GM18507 (cell line): Measurements from ENCODE around the gene PERCC1.

Experiments
- DNase-seq: peaks from one replicate; pipeline ENCODE4 v3.0.0; 2011; ENCODE audit warnings: low read depth; ENCODE audit not compliant: insufficient read length; ENCODE audit errors: extremely low spot score
- FAIRE-seq: peaks from 2 replicates; lab custom pipeline; 2011; peaks lifted over from hg19 to GRCh38; lab: Jason Lieb, UNC

Gene PERCC1

DNA sequence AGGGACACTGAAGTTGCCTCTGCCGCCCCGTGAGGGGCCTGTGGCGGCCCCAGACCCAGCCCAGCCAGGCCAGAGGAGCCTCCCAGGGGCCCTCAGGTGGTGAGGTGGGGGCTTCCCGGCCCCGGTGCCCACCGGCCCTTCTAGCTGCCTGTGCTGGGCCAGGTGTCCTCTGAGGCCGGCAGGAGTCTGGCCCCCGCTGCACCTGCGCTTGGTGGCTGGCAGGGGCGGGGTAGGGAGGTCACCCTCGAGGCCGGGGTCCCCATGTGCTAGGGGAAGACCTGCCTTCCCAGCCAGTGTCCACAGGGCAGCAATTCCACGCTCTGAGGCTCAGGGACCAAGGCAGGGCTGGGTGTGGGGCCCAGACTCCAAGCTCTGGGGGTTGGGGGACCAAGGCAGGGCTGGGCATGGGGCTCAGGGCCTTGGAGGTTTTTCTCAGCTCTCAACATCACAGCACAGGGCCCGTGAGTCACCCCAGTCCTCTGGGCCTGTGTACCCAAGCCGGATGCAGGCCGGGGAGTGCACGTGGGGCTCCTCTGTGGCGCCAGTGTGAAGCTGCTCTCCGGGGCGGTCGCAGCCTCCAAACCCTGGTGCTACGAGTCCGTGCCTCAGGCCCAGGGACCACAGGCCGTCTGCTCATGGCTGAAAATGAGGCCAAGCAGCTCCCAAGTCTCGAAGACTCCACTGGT lies 14.8 kb downstream of the PERCC1 start:
- DNase-seq, result no peak
- FAIRE-seq, result no peak

DNA sequence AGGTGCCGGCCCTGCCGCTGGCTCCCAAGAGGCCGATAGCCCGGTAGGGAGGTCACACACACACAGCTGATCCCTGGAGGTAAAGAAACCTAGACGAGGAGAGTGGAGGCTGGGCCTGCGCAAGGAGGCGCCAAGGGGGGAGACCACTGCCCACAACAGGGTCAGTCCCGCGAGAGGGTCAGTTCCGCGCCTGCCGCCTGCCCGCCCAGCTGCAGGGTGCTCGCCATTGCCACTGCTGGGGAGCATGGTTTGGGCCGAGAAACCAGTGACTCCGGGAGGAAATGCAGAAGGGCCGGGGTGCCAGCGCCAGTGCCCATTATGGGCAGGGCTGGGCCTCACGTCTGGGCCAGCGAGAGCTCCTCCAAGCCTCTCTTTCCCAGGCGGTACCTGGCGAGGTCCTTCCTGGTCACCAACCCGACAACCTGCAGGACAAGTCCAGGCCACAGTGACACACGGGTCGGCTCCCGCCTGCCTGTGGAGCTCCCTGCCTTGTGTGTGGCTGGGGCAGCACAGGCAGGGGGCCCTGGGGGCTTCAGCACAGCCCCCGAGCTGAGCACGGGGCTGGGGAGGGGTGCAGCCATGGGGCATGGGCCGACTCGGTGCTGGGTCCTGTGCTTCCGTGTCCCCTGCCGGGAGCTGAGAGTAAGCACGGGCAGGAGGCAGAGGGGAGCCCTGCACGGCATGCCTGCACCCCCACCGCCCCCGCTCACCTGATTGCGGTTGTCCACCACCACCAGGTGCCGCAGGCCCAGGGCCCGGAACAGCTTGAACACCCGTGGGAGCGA lies 15.6 kb downstream of the PERCC1 start:
- DNase-seq (no peak), FAIRE-seq (no peak)

DNA sequence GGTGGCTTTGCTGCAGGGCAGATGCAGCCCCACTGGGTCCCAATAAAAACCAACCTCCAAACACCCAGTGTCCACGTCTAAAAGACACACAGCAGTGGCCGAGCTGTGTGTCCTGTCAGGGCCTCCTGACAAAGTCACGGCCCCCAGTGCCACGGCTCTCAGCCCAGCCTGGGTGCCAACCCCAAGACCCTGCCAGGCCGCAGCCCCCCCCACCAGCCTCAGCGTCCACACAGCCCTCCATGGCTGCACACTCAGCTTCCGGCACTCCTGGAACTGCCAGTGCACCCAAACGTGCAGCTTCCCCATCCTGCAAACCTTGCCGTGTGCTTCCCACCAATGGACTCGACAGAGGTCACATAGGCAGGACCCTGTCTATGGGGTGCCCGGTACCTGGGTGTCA lies 17.1 kb downstream of the PERCC1 start:
- DNase-seq (no peak), FAIRE-seq (no peak)

DNA sequence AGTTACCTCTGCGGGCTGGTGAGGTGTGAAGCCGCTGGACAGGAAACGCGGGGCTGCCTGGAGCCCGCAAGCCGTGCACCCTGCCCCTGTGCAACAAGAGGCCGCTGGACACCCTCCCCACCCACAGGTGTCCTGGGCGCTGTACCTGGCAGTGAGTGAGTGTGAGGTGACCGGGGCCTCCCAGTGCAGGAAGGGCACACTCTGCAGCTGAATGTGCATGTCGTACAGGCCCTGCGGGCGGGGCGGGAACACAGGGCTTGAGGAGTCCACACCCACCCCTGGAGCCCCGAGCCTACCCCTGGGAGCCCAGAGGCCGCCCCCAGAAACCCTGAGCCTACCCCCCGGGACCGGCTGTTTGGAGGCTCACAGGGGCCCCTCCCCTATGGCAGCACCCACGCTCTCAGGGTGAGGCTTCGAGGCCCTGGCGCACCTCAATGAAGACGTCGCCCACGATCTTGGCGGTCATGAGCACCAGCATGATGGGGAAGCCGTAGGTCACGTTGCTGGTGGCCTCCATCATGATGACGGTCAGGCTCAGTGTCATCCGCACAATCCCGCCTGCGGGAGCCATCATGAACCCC lies 17.7 kb downstream of the PERCC1 start:
- FAIRE-seq (no peak), DNase-seq (no peak)

DNA sequence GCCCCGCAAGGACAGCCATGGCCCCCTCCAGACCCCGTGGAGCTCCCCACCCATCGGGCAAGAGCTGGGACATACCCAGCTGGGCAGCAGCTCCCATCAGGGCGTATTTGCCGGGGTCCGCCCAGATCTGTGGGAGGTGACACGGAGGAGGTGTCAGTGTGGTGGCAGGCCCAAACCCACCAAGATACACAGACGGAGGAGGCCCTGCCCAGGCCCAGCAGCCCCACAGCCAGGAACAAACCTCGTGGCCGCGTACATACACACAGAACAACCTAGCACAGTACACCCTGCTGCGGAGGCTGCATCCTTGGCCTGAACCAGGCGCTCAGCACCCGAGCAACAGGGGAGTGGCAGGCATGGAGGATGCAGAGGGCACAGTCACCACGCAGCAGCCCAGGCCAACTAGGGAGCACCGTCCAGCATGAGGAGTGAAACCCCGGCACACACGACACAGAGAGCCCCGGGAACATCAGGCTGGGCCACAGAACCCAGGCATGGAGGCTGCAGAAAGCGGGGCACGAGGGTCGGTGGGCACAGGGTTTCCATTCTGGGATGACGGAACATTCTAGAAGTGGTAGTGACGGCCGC lies 18.4 kb downstream of the PERCC1 start:
- FAIRE-seq (no peak), DNase-seq (no peak)

DNA sequence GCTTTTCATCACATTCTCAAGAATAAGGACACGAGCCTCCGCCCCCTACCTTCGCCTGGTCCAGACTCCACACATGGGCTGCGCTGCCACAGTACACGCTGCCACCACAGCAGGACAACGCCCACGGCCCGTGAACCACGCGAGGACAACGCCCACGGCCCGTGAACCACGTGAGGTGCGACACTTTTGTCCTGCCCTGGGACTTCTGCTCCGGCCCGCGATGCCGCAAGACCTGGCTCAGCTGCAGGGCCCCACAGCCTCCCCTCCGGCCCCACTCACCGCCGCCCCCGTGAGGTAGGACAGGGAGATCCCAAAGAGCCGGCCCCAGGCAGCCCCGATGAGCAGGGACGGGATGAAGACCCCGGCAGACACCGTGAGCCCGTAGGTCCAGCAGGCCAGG lies 19.3 kb downstream of the PERCC1 start:
- no peak for DNase-seq
- no peak for FAIRE-seq

DNA sequence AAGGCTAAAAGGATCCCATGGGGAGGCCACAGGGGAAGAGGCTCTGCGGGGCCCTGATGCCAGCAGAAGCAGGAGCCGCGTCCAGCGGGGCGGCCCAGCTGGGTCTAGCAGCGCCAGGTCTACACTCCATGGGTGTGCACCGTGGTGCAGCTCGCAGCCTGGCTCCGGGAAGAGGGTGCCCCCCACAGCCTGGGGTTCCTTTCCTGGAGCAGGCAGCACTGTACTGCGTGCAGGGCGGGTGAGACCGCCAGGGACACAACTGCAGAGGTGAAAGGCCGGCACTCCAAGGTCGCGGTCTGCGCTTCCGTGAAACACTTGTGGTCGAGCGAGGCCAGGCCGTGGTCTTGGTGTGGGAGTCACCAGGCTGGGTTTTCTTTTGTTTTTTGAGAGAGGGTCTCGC lies 20.0 kb downstream of the PERCC1 start:
- DNase-seq, result no peak
- no peak for FAIRE-seq

DNA sequence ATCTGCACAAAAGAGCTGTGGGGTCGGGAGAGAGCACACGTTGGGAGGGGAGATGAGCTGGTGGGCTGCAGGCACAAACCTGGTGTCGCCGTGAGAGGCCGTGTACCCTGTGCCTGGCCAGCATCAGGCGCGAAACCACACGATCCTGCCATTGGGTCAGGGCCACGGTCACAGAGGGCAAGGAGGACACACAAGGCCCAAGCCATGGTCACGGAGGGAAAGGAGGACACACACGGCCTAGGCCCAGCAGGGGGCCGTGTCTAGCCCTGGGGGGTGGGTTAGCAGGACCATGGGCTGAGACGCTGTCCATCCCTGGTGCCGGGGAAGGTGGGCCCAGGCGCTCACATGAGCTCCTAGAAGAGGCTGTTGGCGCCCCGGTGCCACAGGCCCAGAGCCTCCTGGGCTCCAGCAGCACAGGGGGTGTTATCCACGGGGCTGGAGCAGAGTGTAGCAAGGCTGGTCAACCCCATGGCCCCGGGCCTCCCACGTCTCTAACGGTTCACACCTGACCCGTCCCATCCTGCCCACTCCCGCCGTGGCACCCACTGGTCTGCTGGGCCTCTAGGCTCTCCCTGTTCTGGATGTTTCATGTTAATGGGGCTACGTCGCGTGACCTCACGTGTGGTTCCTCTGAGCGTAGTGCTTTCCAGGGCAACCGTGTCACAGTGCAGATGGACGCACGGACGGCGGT lies 21.0 kb downstream of the PERCC1 start:
- FAIRE-seq (no peak), DNase-seq (no peak)

DNA sequence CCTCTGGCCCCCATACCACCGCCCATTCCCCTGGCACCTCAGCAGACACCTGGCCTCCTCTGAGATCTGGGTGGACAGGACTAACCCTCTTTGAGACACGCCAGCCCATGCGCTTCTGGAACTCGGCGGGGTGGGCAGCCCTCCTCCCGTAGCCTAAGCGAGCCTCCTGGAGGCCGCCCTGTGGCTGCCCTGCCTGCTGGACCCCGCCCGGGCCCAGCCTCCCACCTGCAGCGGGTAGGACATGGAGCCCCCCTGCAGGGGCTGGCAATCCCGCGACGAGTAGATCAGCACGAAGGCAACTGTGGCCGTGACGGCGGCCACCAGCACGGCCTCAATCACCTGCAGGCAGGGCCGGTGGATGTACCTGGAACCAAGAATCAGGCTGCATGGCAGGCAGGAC lies 21.7 kb downstream of the PERCC1 start:
- FAIRE-seq (no peak), DNase-seq (no peak)

DNA sequence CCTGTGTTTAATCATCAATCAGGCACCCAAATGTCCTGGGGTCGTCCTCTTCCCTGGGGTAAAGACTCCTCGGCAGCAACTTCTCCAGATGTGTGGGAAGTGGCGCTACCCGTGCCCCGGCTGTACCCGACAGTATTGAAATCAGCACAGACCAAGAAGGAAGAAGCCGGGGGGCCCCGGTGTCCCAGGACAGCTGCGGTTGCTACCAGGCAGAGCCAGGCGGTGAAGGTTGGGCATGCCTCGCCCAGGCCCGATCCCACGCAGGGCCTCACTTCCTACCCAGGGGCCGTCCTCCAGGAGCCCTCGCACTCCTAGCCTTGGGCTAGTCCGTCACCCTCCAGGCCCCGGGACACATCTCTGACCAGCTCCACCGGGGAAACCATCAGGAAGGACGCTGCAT lies 22.4 kb downstream of the PERCC1 start:
- DNase-seq, result no peak
- no peak for FAIRE-seq

DNA sequence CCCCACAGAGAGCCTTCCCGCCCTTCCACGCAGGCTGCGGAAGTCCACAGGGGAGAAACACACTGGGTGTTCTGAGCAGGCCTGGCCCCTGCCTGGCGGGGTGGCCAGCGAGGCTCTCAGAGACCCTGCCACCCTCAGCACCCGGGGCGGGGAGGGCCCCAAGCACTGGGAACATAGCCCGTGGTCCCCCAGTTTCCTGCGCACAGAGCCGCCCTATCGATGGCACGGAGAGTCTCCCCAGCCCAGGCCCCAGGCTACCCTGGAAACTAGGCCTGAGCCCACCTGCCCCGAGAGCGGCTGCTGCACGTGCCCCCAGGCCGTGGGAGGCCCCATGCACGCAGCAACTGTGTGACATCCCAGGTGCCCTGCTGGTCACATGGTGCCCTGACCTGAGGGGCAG lies 23.7 kb downstream of the PERCC1 start:
- FAIRE-seq (no peak), DNase-seq (no peak)

DNA sequence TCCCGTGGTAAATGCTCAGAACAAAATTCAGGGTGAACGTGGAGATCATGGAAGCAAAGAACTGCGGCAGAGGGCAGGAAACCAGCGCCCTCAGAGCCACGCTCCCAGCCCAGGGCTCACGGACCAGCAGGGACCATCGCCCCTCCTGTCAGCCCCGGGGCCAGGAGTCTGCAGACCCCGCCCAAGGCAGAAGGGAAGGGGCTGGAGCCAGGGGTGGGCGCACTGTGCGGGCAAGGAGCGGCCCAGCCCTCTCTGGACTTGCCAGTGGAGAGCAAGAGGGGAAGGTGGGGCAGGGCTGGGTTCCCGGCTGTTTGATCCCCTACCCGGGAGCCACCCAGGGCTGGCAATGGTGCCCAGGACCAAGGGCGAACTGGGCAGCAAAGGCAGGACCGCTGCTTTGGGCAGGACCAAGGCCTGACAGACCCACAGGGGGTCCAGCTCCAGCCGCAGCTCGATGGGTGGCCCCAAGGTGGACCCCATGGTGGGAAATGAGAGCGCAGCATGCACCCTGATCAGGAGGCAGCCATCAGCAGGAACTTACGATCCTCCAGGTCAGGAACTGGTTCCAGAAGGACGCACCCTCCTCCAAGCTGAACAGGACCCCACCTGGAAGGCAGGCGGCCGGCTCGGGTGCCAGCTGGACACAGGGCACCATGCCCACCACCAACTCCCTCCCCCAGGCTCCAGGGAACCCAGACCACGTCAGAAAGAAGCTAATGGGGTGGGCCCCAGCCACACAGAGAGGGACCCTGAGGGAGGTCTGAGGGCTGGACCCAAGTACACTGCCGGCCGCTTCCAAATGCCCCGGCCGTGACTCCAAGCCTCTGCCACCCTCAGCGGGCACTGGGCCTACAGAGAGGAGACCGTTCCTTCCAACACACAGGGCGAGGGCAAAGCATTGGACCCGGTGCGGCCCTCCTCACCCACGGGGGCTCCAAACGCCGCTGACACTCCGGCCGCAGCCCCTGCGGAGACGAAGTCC lies 24.6 kb downstream of the PERCC1 start:
- FAIRE-seq (no peak), DNase-seq (no peak)

DNA sequence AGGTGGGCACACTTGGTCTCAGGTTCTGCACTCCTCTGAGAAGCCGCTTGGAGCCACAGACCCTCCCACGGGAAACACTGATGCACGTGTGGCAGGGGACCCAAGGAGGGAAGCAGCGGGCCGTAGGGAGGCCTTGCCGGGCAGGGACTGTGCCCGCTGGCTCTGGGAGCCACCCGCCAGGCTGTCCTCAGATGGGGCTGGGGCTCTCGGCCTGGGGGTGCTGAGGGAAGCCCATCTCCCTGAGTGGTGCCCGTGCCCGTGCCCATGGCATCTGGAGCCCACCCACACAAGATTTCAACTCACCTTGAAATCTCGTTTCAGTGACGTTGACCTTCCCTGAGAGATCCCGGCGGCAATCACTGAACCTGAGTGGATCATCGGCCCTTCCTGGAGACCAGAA lies 26.1 kb downstream of the PERCC1 start:
- FAIRE-seq, result no peak
- no peak for DNase-seq

DNA sequence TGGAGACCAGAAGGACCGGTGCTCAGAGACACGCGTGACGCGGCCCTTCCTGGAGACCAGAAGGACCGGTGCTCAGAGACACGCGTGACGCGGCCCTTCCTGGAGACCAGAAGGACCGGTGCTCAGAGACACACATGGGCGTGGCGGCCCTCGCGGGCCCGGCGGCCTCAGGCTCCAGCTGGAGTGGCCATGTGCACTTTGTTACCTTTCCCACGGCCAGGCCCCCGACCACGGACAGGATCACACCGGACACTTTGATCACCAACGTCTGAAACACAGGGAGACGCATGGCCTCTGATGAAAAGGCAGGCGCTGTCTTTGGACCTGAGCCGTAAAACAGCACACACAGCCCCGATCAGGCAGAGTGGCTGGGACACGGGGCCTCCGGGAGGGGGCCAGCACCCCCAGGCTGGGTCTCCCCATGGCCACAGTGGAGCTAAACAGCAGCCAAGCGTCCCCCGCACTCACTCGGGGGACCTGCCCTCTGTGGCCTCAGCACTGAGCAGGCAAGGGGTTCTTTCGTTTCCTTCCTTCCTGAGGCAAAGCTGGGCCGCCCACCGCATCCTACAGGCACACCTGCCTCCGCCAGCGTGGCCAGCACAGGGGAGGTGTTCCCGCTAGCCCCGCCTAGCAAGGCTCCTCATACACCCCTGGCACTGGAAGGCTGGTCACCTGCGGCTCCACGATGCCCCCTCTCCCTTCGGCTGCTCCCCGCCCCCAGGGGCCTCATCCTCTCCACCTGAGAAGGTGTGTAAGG lies 26.8 kb downstream of the PERCC1 start:
- FAIRE-seq (no peak), DNase-seq (no peak)

DNA sequence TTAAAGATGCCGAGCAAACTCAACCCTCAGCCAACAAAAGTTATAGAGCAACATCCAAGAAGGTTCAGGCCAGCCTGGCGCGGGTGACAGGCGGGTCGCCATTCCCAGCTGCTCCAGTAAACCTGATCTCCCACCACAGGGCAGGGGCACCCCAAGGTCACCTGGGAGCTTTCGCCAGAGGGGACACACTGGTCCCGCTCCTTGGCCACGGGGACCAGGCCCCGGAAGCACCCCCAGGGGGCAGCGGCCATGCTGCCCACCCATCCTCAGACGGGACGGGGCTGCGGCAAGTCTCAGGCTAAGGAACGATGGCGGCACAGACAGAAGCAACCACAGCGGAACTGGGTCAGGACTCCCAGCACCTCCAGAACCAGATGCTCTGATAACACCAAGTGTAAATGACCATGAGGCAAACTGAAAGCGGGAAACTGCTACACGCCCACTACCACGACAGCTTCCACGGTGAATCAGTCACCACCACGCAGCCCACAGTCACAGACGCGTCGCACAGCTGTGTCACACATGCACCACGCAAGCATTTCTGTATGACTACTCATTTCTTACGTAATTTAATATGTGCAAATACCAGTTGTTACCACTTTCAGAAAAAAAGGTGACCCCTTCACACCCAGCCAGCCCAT lies 27.6 kb downstream of the PERCC1 start:
- FAIRE-seq, result no peak

DNA sequence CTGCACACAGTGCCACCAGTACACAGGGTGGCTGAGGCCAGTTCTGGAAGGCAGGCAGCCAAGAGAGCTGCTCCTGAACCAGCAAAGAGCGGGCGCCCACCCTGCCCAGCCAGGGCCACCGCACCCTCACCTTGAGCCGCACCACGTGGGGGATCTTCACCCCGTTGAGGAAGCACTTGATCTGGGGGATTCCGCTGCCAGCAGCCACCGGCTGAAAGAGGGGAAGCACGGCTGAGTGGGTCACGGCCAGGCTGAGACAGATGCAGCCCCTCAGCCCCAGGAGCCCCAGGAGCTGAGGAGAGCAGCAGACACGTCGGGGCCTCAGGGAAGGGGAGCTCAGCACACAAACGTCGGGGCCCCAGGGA lies 28.1 kb downstream of the PERCC1 start:
- peak; percentile 53 for FAIRE-seq
- DNase-seq, result no peak

More for the DNA sequence above, 27.6 kb downstream of the PERCC1 start:
- no peak for DNase-seq

DNA sequence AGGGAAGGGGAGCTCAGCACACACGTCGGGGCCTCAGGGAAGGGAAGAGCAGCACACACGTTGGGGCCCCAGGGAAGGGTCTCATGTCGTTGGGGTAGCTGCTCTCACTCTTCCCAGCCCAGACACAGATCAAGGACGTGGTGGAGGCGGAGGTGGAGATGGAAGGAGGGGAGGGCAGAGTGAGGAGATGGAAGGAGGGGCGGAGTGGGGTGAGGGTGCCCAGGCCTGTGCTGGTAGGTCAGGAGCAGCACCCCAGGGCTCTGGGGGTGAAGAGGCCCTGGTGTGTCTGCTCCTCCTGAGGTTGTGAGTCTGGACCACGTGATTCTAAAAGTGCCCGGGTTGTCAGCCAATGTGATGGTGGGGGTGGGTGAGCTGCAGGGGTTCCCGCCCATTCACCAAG lies 29.1 kb downstream of the PERCC1 start:
- FAIRE-seq, result no peak
- no peak for DNase-seq

DNA sequence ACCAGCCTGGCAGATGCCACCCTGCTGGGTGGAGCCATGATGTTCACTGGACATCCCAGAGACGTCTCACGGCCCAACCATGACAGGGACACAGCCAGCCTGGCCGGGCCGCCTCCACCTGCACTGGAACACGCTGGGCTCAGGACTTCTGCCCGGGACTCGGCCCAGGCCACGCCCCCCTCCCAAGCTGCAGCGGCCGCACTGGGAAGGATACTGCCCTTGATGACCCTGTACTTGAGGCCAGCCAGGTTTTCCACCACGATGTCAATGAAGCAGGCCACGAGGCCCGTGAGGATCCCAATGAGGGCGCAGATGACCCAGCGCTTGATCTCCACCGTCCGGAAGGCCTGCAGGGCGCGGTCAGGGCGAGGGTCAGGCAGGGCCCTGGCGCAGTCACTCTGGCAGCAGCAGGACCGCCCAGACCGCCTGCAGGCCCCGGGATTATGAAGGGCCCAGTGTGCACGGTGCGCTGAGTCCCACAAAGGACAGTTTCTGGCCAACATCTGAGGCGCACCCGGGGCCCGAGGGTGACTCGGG lies 29.8 kb downstream of the PERCC1 start:
- DNase-seq (no peak), FAIRE-seq (no peak)
